ENCODE measurements around the gene C21orf58.

- TF ChIP-seq CTCF (IDR thresholded peaks at IDR 0.05): no peak
- TF ChIP-seq POLR2A (IDR thresholded peaks at IDR 0.05): no peak
Measured at GRCh38 chr21:46284733-46285132, 38.9 kb downstream of the C21orf58 start.
